Spinal cord (tissue), 10 donors: ENCODE data around the gene ANXA6. TPM values are rescaled to one million over a fixed set of nuclear protein-coding genes. Genes with fewer than 3 reads are reported as not detected.
A peak's percentile ranks its signal among the peaks of the same experiment; 100 is the strongest.

Source experiments
- DNase-seq, 6 donors: peaks; one replicate each; pipeline versions ENCODE4 v3.0.0 to v3.0.0-alpha.2; 2013 to 2015; ENCODE audit warnings: low spot score in 6 of 6, low read depth in 4 of 6
- H3K27ac ChIP-seq: one replicate; pipeline ENCODE4 v1.5.1; 2013; ENCODE audit warnings: low read depth, low read length, control low read depth
- H3K27me3 ChIP-seq: one replicate; pipeline ENCODE4 v1.6.1; 2013; ENCODE audit warnings: low read length; ENCODE audit not compliant: control insufficient read depth, insufficient read depth
- H3K36me3 ChIP-seq: one replicate; pipeline ENCODE4 v1.6.1; 2013; ENCODE audit warnings: low read length; ENCODE audit not compliant: control insufficient read depth, insufficient read depth
- H3K4me1 ChIP-seq: one replicate; pipeline ENCODE4 v1.6.1; 2013; ENCODE audit warnings: low read length; ENCODE audit not compliant: control insufficient read depth, insufficient read depth
- H3K4me3 ChIP-seq: one replicate; pipeline ENCODE4 v1.5.1; 2013; ENCODE audit warnings: low read depth, low read length, control low read depth
- H3K9me3 ChIP-seq: one replicate; pipeline ENCODE4 v1.6.1; 2013; ENCODE audit warnings: low read length; ENCODE audit not compliant: control insufficient read depth, insufficient read depth
- WGBS: methylation state at CpG from one replicate; pipeline ENCODE4 v1.1.5; 2013; ENCODE audit warnings: missing lambda C conversion rate; ENCODE audit not compliant: insufficient coverage; 5-methylcytosine and 5-hydroxymethylcytosine counted together
- polyA plus RNA-seq, 2 donors: library from polyadenylated mRNA; unstranded; fragments of 120-200 nt; gene quantifications; one replicate each; pipeline ENCODE4 v1.2.1, GENCODE V29; 2013; ENCODE audit not compliant: insufficient read length in 2 of 2
- total RNA-seq, 2 donors: library from RNA; depleted of rRNA in 1 of 2; stranded (reverse); fragments of 120-200 nt in 1 of 2; fragments of >200 nt in 1 of 2; gene quantifications; one replicate each; pipeline versions ENCODE4 v1.2.3 to v1.2.4, GENCODE V29; 2013 to 2014
- donor health status: healthy.

ANXA6 gene
- total and polyA plus RNA-seq, 4 donors: 215 to 301 (median 271) TPM

DNA sequence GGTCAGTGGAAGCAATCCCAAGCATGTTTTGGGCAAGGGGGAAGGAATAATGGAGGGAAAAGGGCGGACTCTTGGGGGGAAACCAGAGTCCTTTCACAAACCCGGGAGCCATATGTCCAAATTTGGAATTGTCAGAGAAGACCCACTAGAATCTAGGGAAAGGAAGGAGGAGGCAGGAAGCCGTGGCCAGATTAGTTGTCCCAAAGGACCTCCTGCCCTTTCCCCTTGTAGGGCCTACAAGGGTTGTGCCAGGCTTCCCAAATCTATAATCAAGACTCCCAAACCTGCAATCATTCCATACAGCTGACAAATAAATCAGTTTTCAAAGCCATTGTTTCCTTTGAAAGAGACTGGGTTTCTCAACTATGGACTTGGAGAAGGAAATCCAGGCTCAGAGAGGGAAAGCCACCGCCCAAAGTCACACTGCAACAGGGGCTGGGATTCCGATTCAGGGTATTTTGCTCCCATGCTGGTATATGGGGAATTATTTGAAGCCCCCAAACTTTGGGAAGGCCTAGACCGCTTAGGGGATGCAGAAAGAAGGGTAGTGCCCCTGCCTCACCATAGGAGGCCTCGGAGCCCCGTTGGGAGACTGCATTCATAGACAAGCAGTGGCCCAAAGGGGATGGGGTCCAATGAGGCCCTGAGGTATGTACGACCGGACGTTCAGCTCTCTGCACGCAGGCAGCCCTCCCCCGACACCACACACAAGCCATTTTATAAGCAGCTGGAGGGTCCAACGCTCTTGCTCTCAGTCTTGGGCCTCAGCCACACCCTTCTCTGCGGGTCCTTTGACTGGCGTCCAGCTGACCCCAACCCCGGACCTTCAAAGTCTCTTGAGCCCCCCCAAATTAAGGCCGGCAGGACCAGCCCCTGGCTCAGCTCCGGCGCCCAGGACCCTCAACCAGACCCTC lies 815 bp downstream of the ANXA6 start:
- peak in 2 of 6 donors; percentile 25 to 57 for DNase-seq
- Histone ChIP-seq H3K36me3 (peaks cover 5% of the 10 kb centered on the region), H3K4me3 (peak overlapping the region; percentile 84), H3K4me1 (peaks cover 39% of the 10 kb centered on the region), H3K27ac (peak overlapping the region; percentile 82), H3K27me3 (no peaks in the 10 kb centered on the region), H3K9me3 (no peaks in the 10 kb centered on the region)
- WGBS: 15% methylated on average over 19 of the region's 20 CpGs

DNA sequence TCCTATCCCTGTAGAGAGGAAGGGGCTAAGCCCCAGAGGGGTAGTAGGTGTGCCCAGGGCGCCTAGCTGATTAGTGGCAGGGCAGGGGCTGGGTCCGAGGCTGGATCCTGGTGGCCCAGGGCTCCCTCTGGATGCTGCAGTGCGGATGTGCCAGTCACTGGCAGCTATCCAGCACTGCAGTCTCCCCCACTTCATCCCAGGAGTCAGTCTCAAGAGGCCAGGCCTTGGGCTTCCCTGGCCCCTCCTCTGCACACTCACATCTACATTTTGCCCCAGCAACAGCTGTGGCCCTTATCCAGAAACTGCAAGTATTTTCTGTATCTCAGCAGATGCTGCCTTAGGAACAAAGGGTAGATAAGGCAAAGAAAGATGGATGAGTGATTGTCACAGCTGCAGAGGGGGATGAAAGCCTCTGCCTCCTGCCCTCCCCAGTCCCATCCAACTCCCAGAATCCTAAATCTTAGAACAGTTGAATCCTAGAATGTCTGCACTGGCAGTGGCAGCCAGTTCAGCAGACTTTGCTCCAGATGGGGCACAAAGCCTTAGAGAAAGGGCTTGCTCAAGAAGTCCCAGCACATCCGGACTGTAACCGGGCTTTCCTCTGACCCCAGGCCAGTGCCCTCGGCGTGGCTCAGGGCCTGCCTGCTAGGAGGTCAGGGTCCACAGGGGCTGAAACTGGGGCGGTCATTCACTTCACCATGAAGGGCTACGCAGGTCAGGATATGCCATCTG lies 1.6 kb downstream of the ANXA6 start:
- H3K4me3 ChIP-seq: peak overlapping the region; percentile 84
- H3K27me3 ChIP-seq: no peaks in the 10 kb centered on the region
- H3K27ac ChIP-seq: peak overlapping the region; percentile 82
- 20% methylated on average over 8 of the region's 9 CpGs for WGBS
- H3K4me1 ChIP-seq: peaks cover 47% of the 10 kb centered on the region
- H3K36me3 ChIP-seq: peaks cover 5% of the 10 kb centered on the region
- H3K9me3 ChIP-seq: no peaks in the 10 kb centered on the region
- peak in 2 of 6 donors; percentile 67 to 85 for DNase-seq

DNA sequence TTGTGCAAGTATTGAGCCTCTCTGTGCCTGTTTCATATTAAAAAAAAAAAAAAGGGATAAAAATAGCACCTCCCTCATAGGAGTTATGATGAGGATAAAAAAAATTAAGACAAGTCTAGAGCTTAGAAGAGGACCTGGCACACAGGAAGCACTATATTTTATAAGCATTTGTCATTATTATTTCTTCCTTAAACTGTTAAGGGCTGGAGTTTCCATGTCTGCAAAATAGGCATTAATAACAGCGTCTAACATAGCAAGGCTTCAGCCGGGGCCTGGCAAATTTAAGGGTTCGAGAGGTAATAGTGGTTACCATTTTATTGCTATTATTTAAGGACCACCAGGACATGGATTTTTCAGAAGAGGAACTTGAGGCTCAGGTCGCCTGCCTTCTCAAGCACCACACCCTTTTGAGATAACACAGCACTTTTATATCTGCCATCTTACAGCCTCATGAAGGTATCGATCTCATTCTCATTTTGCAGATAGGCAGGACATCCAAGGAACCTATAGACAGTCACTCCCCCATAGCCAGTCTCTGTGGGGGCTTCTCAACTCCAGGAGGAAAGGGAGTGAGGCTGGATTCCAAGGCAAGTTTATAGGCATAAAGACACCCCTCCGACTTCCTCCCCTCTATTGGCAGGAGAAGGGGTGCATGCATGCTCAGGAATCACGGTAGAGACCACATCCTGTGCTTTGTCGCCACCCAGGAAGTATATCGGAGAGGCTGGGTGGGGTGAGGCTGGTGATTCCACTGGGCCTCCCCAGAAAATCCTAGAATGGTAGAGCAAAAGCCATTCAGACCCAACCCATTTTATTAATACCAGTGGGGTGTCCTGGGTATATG lies 2.4 kb downstream of the ANXA6 start:
- DNase-seq: no peak
- WGBS: no CpG with 5 or more reads among the region's 9 CpGs
- H3K36me3 ChIP-seq: peaks cover 5% of the 10 kb centered on the region
- no peaks in the 10 kb centered on the region for H3K9me3 ChIP-seq
- no peaks in the 10 kb centered on the region for H3K27me3 ChIP-seq
- H3K4me1 ChIP-seq: peaks cover 55% of the 10 kb centered on the region
- peak overlapping the region; percentile 84 for H3K4me3 ChIP-seq
- H3K27ac ChIP-seq: peak overlapping the region; percentile 82

DNA sequence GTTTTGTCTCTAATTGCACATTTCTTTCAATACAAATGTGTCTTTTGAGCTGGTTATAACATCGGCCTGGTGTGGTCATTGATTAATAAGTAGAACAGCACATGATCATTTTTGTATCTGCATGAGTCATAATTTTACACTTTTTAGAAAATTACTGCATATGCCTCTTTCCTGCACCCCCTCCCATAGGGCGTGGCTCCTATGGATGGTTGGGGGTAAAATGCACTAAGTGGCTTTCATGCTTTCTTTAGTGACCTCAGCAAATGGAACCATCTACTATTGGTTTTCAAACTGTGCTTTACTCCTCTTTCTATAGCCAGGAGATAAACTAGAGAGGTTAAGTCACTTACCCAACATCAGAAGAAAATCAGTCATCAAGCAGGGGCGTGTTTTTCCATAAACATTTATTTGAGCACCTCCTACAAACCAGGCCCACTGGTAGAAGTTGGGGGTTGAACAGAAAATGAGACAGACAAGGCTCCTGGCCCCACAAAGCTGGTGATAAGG lies 3.8 kb downstream of the ANXA6 start:
- Histone ChIP-seq H3K36me3 (peaks cover 5% of the 10 kb centered on the region), H3K4me3 (no peak overlapping the region), H3K9me3 (no peaks in the 10 kb centered on the region), H3K4me1 (peaks cover 61% of the 10 kb centered on the region), H3K27me3 (no peaks in the 10 kb centered on the region), H3K27ac (no peak overlapping the region)
- WGBS: no CpG with 5 or more reads among the region's 3 CpGs
- no peak for DNase-seq

DNA sequence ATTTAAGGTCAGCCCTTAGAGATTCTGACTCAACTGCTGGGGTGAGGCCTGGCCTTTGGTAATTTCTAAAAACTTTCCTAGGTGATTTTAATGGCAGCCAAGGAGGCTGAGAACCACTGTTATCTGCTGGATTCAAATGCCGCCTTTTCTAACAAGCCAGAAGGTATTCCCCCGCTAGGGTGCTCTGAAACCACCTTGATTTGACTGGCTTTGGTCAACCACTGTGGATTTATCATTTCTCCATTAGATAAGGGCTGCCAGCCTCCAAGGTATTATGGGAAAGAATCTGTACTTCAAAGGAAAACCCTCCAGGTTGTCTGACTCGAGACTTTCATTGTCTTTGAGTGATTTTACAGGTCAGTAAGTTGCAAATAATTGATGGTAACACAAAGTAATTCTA lies 4.3 kb downstream of the ANXA6 start:
- H3K4me3 ChIP-seq: no peak overlapping the region
- H3K36me3 ChIP-seq: peaks cover 7% of the 10 kb centered on the region
- no peaks in the 10 kb centered on the region for H3K9me3 ChIP-seq
- no CpG with 5 or more reads among the region's 3 CpGs for WGBS
- H3K27me3 ChIP-seq: no peaks in the 10 kb centered on the region
- no peak for DNase-seq
- no peak overlapping the region for H3K27ac ChIP-seq
- H3K4me1 ChIP-seq: peaks cover 60% of the 10 kb centered on the region

DNA sequence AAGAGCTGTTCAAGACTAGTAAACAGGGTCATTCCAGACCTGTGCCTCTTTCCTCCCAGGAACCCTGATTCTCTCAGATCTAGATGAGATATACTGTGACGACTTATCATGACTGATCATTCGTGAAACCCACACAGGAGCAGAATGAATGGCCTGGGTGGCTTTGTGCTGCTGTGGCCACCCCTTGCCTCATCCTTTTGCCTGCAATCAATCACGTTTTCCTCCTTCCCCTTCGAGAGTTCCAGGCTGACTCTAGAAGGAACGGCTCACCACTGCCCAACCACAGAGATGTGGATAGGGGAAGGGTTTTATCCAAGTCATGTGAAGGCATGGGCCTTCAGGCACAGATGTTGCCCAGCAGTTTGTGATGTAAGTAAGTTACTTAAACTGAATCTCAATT lies 5.8 kb downstream of the ANXA6 start:
- Histone ChIP-seq H3K4me3 (no peak overlapping the region), H3K4me1 (peaks cover 50% of the 10 kb centered on the region), H3K36me3 (peaks cover 19% of the 10 kb centered on the region), H3K9me3 (no peaks in the 10 kb centered on the region), H3K27me3 (no peaks in the 10 kb centered on the region), H3K27ac (peak overlapping the region; percentile 88)
- WGBS: 60% methylated on average over 2 of the region's 5 CpGs
- DNase-seq: no peak

DNA sequence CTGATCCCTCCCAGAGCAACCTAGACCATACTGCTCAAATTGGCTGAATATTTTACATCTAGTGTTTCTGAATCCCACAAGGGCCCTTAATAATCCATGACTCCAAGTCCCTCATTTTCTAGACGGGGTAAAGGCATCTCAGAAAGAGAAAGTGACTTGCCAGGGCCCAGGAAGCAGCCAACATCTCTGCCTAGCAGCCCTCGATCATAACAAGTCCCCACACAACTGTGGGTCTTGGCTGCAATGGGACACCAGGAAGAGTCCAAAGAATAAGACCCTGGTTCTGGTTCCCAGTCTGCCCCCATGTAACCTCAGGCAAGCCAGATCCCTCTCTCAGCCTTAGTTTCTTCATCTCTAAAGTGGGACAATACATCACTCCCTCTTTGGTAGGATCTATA lies 6.3 kb downstream of the ANXA6 start:
- no peak overlapping the region for H3K4me3 ChIP-seq
- no peaks in the 10 kb centered on the region for H3K9me3 ChIP-seq
- H3K27ac ChIP-seq: peak overlapping the region; percentile 88
- peaks cover 23% of the 10 kb centered on the region for H3K36me3 ChIP-seq
- no peaks in the 10 kb centered on the region for H3K27me3 ChIP-seq
- H3K4me1 ChIP-seq: peaks cover 45% of the 10 kb centered on the region
- WGBS: 57% methylated on average over 1 of the region's 2 CpGs
- DNase-seq: no peak

DNA sequence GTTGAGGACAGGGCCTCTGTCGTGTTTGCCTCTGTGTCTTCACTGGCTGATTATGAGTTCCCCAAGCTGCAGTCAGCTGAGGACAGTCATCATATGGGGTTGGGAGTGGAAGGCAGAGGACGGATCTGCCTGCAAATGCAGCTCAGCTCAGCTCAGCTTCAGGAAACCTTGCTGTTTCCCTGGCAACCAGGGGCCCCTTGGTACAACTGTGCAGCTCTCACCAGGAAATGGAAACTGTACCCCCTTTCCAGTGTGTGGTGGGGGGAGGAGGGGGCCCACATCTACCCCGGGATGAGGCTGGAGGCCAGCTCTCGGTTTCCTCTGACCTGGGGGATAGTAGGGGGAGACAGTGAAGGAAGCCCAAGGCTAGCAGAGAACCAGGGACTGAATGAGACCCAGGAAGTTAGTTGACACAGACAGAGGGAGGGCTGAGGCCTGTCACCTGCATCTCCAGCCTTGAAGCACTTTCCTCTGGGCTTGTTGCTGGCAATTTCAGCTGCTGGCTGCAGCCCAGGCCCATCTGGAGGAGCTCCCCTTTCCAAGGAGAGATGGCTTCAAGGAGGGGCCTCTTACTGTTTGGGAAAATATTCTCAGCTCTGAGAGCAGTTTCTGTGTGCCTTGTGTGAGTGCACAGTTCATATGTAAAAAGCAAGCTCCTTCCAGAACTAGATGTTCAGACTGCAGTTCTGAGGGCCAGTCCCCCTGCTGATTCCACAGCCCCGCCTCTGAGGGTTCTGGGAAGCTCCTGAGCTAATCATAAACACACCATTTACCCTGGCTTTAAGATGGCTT lies 6.9 kb downstream of the ANXA6 start:
- Histone ChIP-seq H3K27ac (peak overlapping the region; percentile 88), H3K4me3 (no peak overlapping the region), H3K36me3 (peaks cover 28% of the 10 kb centered on the region), H3K9me3 (no peaks in the 10 kb centered on the region), H3K27me3 (no peaks in the 10 kb centered on the region), H3K4me1 (peaks cover 39% of the 10 kb centered on the region)
- WGBS: 4% methylated on average over 5 of the region's 5 CpGs
- DNase-seq: peak in 2 of 6 donors; percentile 82 to 88
